Fibroblast of villous mesenchyme (primary cell): ENCODE measurements around the gene TBPL1. TPM values are rescaled to one million over a fixed set of nuclear protein-coding genes. Genes with fewer than 3 reads are reported as not detected.

Experiments
- DNase-seq: peaks from one replicate; pipeline ENCODE4 v3.0.0-alpha.2; 2010; ENCODE audit warnings: low read depth
- H3K4me3 ChIP-seq: 2 replicates; pipeline ENCODE4 v1.5.1; 2011; ENCODE audit warnings: low read depth, mild to moderate bottlenecking, low read length
- CTCF ChIP-seq: IDR thresholded peaks from 2 replicates; pipeline ENCODE4 v1.5.1; 2012; ENCODE audit warnings: low read depth, mild to moderate bottlenecking, low read length; ENCODE audit not compliant: insufficient read depth
- total RNA-seq: library from RNA; depleted of rRNA; stranded (reverse); fragments of >200 nt; gene quantifications from 2 replicates; pipeline ENCODE4 v1.2.3, GENCODE V29; 2012

TBPL1 gene
- total RNA-seq, 1 donor = 18.6 TPM

GRCh38 chr6:134005800-134006199 lies 52.8 kb downstream of the TBPL1 start:
- TF ChIP-seq CTCF = no peak
- no peak overlapping the region for H3K4me3 ChIP-seq
- peak; percentile 68 for DNase-seq

DNA sequence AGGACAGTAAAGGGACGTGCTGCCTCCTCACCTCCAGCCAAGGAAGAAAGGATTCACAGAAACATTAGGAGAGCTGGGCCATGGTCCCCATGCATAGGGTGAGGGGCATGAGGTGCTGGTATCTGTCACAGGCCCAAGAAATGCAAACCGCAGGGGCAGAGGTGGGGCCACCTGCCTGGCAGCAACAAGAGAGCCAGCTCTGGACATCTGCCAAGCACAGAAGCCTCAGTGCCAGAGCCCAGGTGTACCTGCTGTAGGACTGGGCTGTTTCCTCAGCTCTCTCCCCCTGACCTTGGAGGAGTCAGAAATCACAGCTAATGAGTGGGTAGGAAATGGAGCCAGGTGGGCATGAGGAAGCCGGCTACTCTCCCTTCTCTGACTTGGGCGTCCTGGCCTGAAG lies 54.1 kb downstream of the TBPL1 start:
- no peak overlapping the region for H3K4me3 ChIP-seq
- DNase-seq = no peak
- no peak for TF ChIP-seq CTCF

DNA sequence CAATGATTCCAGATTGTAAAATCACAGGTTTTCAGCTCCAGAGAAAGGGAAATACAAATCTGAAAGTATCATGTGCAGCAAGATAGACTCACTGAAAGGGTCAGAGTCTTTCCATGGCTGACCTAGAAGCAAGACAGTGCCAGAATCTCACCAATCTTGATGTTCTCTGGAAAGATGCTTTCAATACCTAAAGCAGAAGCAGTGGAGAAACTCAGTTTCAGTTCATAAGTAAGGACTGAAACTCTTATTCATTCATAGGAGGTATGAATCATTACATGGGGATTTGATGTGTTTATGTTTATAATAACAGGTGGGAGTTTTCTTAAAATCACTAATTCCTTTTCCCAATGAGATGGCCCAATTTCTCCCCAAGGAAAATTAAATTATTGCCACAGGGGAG lies 56.9 kb downstream of the TBPL1 start:
- H3K4me3 ChIP-seq = no peak overlapping the region
- no peak for DNase-seq
- TF ChIP-seq CTCF = no peak

- no peak for TF ChIP-seq CTCF
- no peak for DNase-seq
Measured at GRCh38 chr6:134010400-134010799, 57.4 kb downstream of the TBPL1 start.

DNA sequence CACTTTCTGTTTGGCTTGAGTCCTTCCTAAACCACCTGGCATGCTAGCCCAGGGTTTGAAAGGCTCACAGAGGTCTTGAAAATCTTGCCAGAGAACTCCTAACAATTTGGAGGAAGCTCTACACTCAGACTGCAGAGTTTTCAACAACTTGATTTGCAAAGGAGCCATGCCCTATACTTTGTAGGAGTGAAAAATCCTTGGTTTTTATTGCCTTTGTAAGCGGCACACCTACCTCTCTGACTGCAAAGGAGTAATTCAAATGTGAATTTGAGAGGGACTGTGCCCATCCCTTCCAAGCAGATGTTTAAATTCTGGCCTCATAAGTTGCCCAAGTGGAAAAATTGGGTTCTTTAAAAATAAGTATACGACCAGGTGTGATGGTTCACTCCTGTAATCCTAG lies 58.0 kb downstream of the TBPL1 start:
- H3K4me3 ChIP-seq = no peak overlapping the region
- no peak for TF ChIP-seq CTCF
- no peak for DNase-seq

More at GRCh38 chr6:134010400-134010799, 57.4 kb downstream of the TBPL1 start:
- H3K4me3 ChIP-seq = no peak overlapping the region

DNA sequence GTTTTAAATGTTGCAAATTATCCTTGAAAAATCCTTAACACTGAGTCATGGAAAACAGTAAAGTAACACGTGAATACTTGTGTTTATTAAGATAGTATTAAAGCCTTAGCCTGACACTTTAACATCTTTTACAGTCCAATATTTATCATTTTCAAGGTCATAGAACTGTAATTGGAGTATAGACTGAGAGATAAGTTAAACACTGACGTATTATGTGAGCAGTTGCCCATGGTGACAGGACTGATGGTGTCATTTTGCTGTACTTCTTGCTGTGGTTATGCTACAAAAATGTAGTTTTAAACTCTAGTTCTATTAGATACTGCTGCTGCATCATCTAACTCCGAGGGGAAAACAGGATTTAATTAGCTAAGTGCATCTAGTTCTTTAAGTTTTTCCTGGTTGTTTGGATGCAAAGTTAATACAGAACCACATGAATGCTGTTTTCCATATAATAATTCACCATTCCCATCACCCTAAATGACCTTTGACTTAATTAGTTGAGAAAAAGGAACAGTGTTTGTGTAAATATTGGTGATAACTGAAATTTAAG lies 61.6 kb downstream of the TBPL1 start:
- no peak overlapping the region for H3K4me3 ChIP-seq
- no peak for TF ChIP-seq CTCF
- peak; percentile 42 for DNase-seq
